IPS-15b (cell line): ENCODE data around the gene POLR2I.

Source experiments
- H3K27me3 ChIP-seq: one replicate; pipeline ENCODE4 v1.6.1; 2013; ENCODE audit warnings: low read length; ENCODE audit not compliant: control insufficient read depth, insufficient read depth
- H3K36me3 ChIP-seq: one replicate; pipeline ENCODE4 v1.6.1; 2013; ENCODE audit warnings: low read length; ENCODE audit not compliant: control insufficient read depth, insufficient read depth
- H3K4me1 ChIP-seq: one replicate; pipeline ENCODE4 v1.6.1; 2013; ENCODE audit warnings: mild to moderate bottlenecking, low read length; ENCODE audit not compliant: control insufficient read depth, insufficient read depth
- H3K4me3 ChIP-seq: one replicate; pipeline ENCODE4 v1.5.1; 2013; ENCODE audit warnings: low read depth, low read length
- H3K9ac ChIP-seq: one replicate; pipeline ENCODE4 v1.6.1; 2013; ENCODE audit warnings: low read depth, mild to moderate bottlenecking, low read length
- H3K9me3 ChIP-seq: one replicate; pipeline ENCODE4 v1.6.1; 2013; ENCODE audit warnings: mild to moderate bottlenecking, low read length; ENCODE audit not compliant: control insufficient read depth, insufficient read depth

The POLR2I gene

DNA sequence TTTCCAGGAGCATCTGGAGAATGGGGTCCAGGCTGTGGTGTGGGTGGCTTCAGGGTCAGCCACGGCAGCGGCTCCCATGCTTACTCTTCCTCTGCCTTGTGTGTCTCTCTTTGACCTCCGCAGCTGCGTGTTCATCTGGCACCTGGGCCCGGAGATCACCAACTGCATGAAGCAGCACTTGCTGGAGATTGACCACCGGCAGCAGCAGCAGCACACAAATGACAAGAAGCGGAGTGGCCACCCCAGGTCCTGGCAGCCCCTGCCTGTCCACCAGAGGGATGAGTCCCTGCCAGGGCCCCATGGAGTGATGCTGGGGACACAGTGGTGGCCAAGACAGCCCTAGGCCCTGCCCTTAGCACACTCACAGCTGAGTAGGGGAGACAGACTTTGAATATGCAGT, 22.1 kb downstream of the POLR2I start:
- no peaks in the 10 kb centered on the region for H3K4me1 ChIP-seq
- peaks cover 54% of the 10 kb centered on the region for H3K36me3 ChIP-seq
- H3K9ac ChIP-seq: no peak overlapping the region
- no peak overlapping the region for H3K4me3 ChIP-seq
- no peaks in the 10 kb centered on the region for H3K9me3 ChIP-seq
- no peaks in the 10 kb centered on the region for H3K27me3 ChIP-seq

DNA sequence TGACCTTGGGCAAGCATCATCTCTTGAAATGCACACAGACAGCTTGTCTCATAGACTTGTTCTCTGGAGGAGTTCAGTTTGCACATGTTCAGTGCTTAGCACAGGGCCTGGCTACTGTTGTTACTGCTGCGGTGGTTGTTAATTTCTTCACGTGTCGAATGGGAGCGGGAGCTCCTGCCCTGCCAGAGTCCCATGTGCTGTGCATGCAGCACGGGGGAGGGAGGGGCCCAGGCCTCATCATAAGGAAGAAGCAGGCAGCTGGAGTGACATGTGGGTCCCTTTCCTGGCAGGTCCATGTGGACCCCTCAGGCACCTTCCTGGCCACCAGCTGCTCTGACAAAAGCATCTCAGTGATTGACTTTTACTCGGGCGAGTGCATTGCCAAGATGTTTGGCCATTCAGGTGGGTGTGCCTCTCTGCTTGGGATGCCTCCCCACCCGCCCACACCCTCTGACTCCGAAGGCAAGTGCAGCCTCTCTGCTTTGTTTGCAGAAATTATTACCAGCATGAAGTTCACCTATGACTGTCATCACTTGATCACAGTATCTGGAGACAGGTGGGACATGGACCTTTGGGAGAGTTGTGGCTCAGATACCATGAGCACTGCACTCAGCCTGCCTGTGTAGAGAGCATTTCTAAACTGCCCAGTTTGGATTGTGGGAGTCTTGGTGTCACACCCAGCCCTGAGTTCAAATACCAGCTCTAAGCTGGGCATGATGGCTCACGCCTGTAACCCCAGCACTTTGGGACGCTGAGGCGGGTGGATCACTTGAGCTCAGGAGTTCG, 23.6 kb downstream of the POLR2I start:
- Histone ChIP-seq H3K9me3 (no peaks in the 10 kb centered on the region), H3K4me1 (no peaks in the 10 kb centered on the region), H3K36me3 (peaks cover 53% of the 10 kb centered on the region), H3K9ac (no peak overlapping the region), H3K27me3 (no peaks in the 10 kb centered on the region), H3K4me3 (no peak overlapping the region)

DNA sequence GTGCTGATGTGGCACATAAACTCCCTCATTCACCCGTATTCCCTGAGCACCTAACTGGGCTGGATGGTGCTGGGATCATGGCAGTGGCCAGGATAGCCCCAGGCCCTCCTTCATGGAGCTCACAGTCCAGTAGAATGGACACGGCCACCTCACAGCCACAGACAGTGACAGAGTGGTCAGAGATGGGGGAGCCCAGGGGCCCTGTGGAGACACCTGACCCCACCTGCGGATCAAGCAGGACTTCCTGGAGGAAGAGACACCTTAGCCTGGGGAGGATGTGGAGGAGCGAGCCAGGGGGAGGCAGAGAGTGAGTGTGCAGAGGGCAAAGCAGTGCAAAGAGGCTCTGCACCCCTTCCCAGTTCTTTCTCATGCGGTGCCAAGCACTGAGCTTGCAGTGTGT, 24.8 kb downstream of the POLR2I start:
- H3K27me3 ChIP-seq: no peaks in the 10 kb centered on the region
- H3K4me3 ChIP-seq: no peak overlapping the region
- H3K4me1 ChIP-seq: no peaks in the 10 kb centered on the region
- H3K36me3 ChIP-seq: peaks cover 55% of the 10 kb centered on the region
- no peaks in the 10 kb centered on the region for H3K9me3 ChIP-seq
- H3K9ac ChIP-seq: no peak overlapping the region

DNA sequence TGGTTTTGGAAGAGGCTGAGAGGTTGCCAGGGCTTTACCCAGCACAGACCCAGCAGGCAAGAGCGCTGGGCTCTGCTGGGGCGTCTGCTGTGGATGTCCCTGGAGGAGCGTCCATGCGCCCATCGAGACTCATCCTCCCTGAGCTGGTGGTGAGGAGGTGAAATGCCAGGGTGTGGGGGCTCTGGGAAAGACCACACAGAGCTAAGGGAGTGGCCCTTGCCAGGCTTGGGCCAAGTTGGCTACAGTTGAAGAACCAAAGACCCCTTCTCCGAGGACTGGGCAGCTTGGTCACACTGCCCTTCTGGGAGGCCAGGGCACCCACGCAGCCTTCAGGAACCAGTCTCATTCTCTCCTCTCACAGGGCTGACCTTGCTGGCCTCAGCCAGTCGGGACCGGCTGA, 28.3 kb downstream of the POLR2I start:
- no peak overlapping the region for H3K4me3 ChIP-seq
- H3K27me3 ChIP-seq: no peaks in the 10 kb centered on the region
- no peak overlapping the region for H3K9ac ChIP-seq
- no peaks in the 10 kb centered on the region for H3K4me1 ChIP-seq
- no peaks in the 10 kb centered on the region for H3K9me3 ChIP-seq
- H3K36me3 ChIP-seq: peaks cover 70% of the 10 kb centered on the region

DNA sequence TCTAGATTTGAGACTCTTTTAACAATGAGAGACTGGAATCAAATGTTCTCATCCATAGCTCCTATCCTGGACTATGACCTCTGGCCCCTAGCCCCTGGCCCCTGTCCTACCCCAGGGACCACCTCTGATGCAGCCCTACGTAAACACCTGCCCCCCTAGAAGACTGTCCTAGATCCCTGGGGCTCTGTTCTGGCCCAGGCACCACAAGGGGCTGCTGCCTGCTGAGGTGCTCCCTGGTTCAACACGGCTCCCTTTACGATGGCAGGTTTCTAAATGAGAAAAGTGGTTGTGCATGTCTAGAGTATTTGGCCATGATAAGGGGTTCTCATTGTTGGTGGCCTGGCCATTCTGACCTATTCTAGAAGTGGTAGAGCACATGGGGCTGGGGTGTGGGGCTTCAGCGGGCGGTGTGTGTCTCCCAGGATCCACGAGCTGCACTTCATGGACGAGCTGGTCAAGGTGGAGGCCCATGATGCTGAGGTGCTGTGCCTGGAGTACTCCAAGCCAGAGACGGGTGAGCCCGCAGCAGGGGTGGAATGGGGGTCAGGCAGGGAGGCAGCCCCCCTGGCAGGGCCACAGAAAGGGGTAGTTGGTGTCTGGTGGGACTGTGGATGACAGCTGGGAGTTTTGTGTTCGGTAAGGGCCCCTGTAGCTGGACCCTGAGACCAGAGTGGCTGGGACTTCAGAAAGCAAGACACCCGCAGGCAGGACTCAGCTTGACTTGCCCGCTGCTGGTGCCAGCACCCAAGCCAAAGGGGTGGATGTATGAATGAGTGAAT, 30.3 kb downstream of the POLR2I start:
- H3K27me3 ChIP-seq: no peaks in the 10 kb centered on the region
- H3K4me1 ChIP-seq: no peaks in the 10 kb centered on the region
- peaks cover 61% of the 10 kb centered on the region for H3K36me3 ChIP-seq
- H3K4me3 ChIP-seq: no peak overlapping the region
- H3K9ac ChIP-seq: no peak overlapping the region
- H3K9me3 ChIP-seq: no peaks in the 10 kb centered on the region

DNA sequence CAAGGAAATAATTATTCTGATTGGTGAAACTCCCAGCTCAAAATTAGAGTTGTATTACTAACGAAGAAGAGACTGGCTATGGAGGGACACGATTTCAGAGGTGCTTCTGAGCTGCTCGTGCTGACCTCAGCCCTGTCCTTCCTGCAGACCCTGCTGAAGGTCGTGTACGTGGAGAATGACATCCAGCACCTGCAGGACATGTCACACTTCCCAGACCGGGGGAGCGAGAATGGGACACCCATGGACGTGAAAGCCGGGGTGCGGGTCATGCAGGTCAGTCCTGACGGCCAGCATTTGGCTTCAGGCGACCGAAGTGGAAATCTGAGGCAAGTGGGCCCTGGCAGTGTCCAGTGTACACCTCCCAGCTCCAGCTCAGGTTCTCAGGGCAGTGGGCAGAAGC, 31.8 kb downstream of the POLR2I start:
- Histone ChIP-seq H3K4me3 (no peak overlapping the region), H3K9ac (no peak overlapping the region), H3K9me3 (no peaks in the 10 kb centered on the region), H3K4me1 (no peaks in the 10 kb centered on the region), H3K27me3 (no peaks in the 10 kb centered on the region), H3K36me3 (peaks cover 49% of the 10 kb centered on the region)

GRCh38 chr19:36081894-36082293, 32.8 kb downstream of the POLR2I start:
- no peaks in the 10 kb centered on the region for H3K9me3 ChIP-seq
- H3K4me1 ChIP-seq: no peaks in the 10 kb centered on the region
- no peaks in the 10 kb centered on the region for H3K27me3 ChIP-seq
- peaks cover 49% of the 10 kb centered on the region for H3K36me3 ChIP-seq
- H3K4me3 ChIP-seq: no peak overlapping the region
- H3K9ac ChIP-seq: no peak overlapping the region

GRCh38 chr19:36081385-36081784, 33.3 kb downstream of the POLR2I start:
- Histone ChIP-seq H3K9ac (no peak overlapping the region), H3K4me1 (no peaks in the 10 kb centered on the region), H3K36me3 (peaks cover 45% of the 10 kb centered on the region), H3K27me3 (no peaks in the 10 kb centered on the region), H3K9me3 (no peaks in the 10 kb centered on the region), H3K4me3 (no peak overlapping the region)

GRCh38 chr19:36079389-36079945, 35.2 kb downstream of the POLR2I start:
- Histone ChIP-seq H3K4me3 (no peak overlapping the region), H3K27me3 (no peaks in the 10 kb centered on the region), H3K9ac (no peak overlapping the region), H3K9me3 (no peaks in the 10 kb centered on the region), H3K36me3 (peaks cover 42% of the 10 kb centered on the region), H3K4me1 (no peaks in the 10 kb centered on the region)

DNA sequence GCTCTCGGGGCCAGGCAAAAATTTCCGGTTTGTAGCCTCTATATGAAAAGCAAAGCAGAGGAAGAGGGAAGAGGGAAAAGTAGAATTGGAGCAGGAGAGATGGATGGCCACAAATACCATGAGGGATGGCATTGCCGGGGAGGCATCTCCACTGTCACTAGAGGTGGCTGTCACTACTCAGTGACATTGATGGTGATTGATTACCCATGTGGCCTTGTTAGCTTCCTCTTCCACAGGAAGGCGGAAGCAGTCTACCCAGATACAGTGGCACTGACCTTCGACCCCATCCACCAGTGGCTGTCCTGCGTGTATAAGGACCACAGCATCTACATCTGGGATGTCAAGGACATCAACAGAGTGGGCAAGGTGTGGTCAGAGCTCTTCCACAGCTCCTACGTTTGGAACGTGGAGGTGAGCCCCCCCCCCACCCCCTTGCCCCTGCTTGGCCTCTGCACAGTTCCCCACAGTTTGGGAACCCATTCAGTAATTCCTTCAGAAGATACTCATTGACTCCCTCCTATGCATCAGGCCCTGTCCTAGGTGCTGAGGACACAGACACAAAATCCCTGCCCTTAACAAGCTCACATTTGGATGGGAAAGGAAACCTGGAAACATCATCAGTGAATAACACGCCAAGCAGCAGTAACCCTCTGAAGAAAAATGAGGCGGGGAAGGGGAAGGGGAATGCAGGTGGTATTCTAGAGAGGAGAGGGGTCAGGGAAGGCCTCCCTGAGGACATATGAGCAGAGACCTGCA, 41.4 kb downstream of the POLR2I start:
- Histone ChIP-seq H3K36me3 (peaks cover 39% of the 10 kb centered on the region), H3K9ac (no peak overlapping the region), H3K27me3 (no peaks in the 10 kb centered on the region), H3K4me3 (no peak overlapping the region), H3K4me1 (no peaks in the 10 kb centered on the region), H3K9me3 (no peaks in the 10 kb centered on the region)

- Histone ChIP-seq H3K9ac (no peak overlapping the region), H3K27me3 (no peaks in the 10 kb centered on the region), H3K9me3 (no peaks in the 10 kb centered on the region), H3K36me3 (peaks cover 50% of the 10 kb centered on the region), H3K4me3 (no peak overlapping the region), H3K4me1 (no peaks in the 10 kb centered on the region)
Measured at GRCh38 chr19:36072081-36072480, 42.6 kb downstream of the POLR2I start.
